NCI-H1048 (cell line): ENCODE results near the gene PEX12.
"Not testable (repeated sequence)": the region's sequence is repeated elsewhere in the genome, so short reads cannot be mapped to it uniquely, and the experiment has no call there.

Experiments
- DNase-seq: peaks from one replicate; lab custom pipeline; 2025; lab: John Stamatoyannopoulos, UW

The PEX12 gene

DNA sequence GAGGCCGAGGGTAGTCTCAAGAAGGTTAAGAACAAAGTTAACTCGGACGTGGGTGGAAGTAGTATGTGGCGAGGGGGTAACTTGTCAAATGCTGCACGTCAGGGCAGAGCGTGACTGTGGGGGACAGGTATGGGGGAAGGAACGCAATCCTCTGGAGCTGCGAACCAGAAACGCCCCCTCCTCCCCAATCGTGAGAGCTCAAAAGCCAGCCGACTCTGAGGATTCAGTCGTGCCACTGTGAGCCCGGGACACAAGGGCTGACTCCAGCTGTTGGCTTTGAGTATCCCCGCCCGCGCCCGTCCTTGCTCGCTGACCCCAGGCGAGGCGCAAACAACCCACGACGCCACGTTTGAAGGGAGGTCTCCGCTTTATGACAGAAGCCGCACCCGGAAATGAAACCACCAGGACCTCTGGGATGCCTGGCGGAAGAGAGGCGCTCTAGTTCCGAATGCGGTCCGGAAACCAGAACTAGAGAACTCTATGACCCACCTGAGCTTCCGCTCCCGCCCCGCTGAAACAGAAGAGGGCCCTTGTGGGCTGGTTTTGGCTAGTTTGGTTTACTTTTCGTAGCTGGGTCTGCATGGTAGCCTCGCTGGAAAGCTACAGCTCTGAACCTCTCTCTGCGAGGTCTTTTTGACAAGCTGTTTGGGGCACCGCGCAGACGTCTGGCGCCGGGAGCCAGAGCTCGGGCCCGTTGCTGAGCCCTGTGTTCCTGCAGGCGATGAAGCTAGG, at the start of gene PEX12:
Gene PEX12, minus strand, starts transcription at position 375 of the 732 bp plus-strand sequence. CDS start 550 bp downstream, outside the sequence.
- DNase-seq = peak; percentile 41

GRCh38 chr17:35627417-35627816, 49.0 kb upstream of the PEX12 start:
- DNase-seq = no peak

- DNase-seq = no peak
These were observed 43.4 kb upstream of the PEX12 start for GRCh38 chr17:35621768-35622167.

DNA sequence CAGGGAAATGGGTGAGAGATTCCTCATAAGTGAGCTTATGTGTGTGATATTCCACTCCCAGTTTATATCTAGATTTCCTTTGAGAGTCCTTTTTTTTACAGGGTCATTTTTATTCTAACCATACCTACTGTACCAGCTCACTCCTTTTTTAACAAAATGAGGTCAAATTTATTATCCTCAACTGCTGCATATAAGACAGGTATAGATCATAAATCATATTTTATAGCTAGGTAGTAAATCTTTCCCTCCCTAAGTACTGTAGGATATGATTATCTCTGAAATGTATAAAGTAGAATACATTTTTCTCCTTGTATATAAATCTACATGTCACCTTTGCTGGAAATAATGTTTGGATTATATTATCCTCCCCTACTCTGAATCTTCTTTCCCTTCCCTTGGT, 40.3 kb upstream of the PEX12 start:
- no peak for DNase-seq

GRCh38 chr17:35617505-35617904, 39.1 kb upstream of the PEX12 start:
- DNase-seq = no peak

DNA sequence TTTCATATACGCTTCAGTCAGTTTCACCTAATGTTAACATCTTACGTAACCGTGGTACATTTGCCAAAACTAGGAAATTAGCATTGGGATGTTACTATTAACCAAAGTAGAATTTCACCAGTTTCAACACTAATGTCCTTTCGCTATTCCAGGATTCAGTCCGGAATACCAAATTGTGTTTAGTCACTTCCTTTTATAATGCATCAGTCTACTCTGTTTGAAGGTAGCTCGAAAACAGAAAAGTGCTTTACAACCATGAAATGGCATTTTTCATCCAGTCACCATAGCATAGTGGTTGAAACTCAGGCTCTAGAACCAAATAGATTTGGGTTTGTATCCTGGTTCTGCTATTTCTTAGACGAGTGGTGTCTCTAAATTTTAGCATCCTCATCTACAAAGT, 38.2 kb upstream of the PEX12 start:
- no peak for DNase-seq

DNA sequence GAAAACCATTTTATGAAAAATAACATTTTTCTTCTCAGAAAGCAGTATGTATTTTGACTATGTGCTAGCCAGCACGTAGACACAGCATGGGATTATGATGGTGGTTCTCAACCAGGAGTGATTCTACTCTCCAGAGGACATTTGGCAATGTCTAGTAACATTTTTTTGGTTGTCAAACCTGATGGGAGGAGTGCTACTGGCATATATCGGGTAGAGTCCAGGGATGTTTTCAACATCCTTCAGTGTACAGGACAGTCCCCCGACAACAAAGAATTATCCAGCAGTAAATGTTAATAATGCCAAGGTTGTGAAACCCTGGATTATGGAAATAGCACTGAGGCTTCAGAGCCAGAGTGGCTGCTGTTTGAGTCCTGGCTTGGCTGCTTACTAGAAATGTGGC, 36.4 kb upstream of the PEX12 start:
- no peak for DNase-seq

- DNase-seq = no peak
These were observed 34.7 kb upstream of the PEX12 start for GRCh38 chr17:35612924-35613521.

DNA sequence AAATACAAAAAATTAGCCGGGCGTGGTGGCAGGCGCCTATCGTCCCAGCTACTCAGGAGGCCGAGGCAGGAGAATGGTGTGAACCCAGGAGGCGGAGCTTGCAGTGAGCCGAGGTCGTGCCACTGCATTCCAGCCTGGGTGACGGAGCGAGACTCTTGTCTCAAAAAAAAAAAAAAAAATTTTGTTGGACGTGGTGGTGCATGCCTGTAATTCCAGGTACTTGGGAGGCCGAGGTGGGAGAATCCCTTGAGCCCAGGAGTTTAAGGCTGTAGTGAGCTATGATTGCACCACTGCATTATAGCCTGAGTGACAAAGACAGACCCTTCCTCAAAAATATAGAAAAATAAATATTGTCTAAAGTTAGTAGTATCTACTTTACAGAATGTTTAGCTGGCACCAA, 32.4 kb upstream of the PEX12 start:
- not testable (repeated sequence) for DNase-seq

DNA sequence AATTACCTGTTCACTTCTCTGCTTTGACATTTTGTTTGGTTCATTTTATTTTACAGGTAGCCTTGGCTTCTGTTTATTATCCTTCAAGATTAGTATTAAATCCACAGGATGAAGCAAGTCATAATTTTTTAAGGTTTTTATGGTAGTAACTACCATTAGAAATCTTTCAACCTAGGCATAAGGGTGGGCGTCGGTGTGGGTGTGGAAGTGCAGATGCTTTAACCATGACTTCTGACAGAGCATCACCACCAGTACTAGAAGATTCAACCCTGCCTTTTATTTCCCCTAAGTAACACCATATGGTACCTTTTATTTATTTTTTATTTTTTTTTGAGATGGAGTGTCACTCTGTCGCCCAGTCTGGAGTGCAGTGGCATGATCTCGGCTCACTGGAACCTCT, 31.5 kb upstream of the PEX12 start:
- DNase-seq = no peak

GRCh38 chr17:35607239-35607847, 29.0 kb upstream of the PEX12 start:
- DNase-seq = no peak

- DNase-seq = no peak
These were observed 27.3 kb upstream of the PEX12 start for GRCh38 chr17:35605678-35606077.

DNA sequence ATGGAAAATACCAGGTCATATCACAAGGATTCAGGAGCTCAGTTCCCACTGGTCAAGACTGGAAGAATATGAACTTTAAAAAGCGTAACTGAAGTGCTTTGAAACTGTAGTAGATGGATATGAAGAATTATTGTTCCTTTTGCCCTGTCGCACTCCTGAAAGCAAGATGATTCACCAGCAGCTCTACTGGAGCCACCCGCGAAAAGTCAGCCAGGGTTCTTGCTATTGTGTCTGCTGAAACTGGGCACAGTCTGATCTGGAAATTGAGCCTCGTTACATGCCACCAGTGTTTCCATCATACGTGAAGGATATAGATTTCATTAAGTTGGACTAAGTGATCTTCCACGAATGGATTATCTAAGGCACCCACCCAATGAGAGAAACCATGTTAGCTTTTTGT, 25.3 kb upstream of the PEX12 start:
- DNase-seq = no peak

- DNase-seq = no peak
These were observed 19.2 kb upstream of the PEX12 start for GRCh38 chr17:35597604-35598003.

- DNase-seq = no peak
These were observed 18.3 kb upstream of the PEX12 start for GRCh38 chr17:35596530-35597233.

DNA sequence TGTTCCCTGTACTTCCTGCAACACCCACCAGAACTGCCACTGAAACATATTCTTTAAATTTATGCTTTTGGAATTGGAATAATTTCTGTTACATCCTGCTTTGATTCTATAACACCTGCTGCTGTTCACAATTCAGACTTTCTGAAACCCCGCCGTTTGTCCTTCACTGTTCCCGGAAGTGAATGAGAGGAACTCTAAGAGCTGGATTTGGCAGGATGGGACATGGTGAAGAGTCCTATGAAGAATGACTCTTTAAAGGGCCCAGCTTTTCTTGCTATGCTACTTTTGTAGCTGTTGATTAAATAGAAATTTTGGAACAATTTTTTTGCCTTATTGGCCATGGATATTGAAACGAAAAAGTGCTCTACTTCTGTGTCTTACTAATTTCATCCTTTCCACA, 17.7 kb upstream of the PEX12 start:
- no peak for DNase-seq

- no peak for DNase-seq
These were observed 10.0 kb upstream of the PEX12 start for GRCh38 chr17:35588196-35588920.

GRCh38 chr17:35587074-35587961, 8.9 kb upstream of the PEX12 start, which contains the start of gene AP2B1:
AP2B1 (plus strand) TSS chr17:35587322; CDS start chr17:35594031, 6,709 bp downstream.
- peak; percentile 68 for DNase-seq

DNA sequence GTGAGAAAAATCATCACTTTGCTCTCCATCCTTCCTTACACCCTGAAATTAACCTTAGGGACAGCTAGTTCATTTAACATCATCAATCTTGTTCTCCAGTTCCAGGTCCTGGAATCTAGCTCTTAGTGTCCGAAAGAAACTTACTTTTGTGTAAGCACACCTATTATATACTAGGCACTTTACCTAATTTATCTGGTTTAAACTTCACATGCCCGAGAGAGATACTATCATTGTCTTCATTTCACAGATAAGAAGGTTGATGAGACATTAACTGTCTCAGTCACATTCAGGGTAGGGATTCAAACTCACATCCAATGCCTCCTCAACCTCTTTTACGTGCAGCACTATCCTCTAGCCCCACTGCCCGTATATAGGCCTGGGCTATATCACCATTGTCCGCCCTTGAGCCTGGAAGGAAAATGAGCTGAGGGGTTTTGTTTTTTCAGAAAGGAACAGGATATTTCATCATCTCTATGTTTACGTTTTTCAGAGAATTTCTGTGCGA, 8.2 kb upstream of the PEX12 start:
- no peak for DNase-seq

DNA sequence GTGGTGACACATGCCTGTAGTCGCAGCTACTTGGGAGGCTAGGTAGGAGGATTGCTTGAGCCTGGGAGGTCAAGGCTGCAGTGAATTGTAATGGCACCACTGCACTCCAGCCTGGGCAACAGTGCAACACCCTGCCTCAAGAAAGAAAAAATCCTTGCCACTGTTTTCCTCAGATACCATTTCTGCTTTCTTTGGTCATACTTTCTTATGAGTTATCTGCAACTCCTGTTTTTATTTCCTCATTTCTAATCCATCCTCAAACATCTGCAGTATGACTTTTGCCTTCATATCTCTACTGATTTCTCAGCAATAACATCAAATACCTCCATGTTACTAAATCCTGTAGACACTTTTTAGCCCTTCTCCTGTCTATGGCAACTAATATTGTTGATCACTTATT, 5.7 kb upstream of the PEX12 start:
- DNase-seq = no peak

DNA sequence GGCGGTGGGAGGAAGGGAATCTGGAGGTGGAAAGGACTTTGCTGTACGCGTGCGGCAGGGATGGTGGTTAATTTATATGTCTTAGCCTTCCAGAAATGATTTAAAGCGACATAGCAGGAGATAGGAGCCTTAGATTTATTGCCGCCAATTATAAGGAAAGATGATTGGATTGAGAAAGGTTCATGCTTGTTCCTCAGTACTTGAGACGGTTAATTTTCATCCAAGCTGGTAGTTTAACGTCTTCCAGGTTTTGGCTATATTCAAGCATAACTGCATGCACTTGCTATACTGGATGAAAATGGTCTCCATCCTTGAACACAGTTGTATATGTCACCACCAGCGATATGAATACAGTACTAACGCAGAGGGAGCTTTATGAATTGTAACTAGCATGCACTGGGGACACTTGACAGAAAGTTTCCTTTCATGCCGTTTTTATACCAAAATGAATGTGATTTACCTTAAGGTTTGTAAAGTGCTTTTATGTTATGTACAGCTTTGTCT, 610 bp upstream of the PEX12 start:
- no peak for DNase-seq
